ENCODE measurements around the gene PRR12. TPM values are rescaled to one million over a fixed set of nuclear protein-coding genes. Genes with fewer than 3 reads are reported as not detected.

The PRR12 gene
- total RNA-seq, 4 donors from 2014 or later, result 12.2 to 54.7 (median 30.0) TPM

DNA sequence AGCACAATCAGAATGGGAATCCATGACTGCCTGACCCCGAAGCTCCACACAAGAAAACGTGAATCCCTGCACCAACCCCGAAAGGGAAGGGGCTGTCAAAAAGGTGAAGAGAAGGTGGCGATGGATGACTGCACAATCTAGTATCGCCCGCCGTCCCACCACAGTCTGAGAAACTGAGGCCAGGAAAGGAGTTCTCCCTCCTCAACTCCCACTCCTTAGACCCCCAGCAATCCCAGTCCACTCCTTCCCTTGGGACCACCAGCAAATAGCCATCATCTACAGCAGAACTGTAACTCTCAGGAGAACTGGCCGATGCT is 11.1 kb upstream of the PRR12 start:
- TF ChIP-seq, protein P1, sequence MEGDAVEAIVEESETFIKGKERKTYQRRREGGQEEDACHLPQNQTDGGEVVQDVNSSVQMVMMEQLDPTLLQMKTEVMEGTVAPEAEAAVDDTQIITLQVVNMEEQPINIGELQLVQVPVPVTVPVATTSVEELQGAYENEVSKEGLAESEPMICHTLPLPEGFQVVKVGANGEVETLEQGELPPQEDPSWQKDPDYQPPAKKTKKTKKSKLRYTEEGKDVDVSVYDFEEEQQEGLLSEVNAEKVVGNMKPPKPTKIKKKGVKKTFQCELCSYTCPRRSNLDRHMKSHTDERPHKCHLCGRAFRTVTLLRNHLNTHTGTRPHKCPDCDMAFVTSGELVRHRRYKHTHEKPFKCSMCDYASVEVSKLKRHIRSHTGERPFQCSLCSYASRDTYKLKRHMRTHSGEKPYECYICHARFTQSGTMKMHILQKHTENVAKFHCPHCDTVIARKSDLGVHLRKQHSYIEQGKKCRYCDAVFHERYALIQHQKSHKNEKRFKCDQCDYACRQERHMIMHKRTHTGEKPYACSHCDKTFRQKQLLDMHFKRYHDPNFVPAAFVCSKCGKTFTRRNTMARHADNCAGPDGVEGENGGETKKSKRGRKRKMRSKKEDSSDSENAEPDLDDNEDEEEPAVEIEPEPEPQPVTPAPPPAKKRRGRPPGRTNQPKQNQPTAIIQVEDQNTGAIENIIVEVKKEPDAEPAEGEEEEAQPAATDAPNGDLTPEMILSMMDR (IDR thresholded peaks at IDR 0.05), result no peak
- no peak for TF ChIP-seq EP300 (IDR thresholded peaks at IDR 0.05; ENCODE audit: low read depth)
- peaks cover 9 to 26% (median 15%) of the 10 kb centered on the region in 4 donors for H3K4me1 ChIP-seq
- H3K27ac ChIP-seq, result peak overlapping the region; percentile 74 to 86 (median 84)
- peak overlapping the region; percentile 52 to 86 (median 66) for H3K4me3 ChIP-seq
- H3K27me3 ChIP-seq, result no peaks in the 10 kb centered on the region
- WGBS, 2 donors (ENCODE audit: low coverage in 1 of 2), result 2% methylated on average over 8 of the region's 8 CpGs; no CpG with 5 or more reads in 1 of the 2 donors
- in situ Hi-C loops (cut with MboI; ENCODE audit: low pct_ligation_motif_present in 1 of 4, low pct_unique_long_range_greater_than_20kb in 1 of 4, low sequenced_read_pairs in 3 of 4) (loop anchor here in 2 of 4 donors (10.0 kb wide), 2 partner anchors 85 to 95 kb away; partner anchors contain the start of genes BCL2L12 (in 1 of the 2), IRF3 (in 1 of the 2) and PRMT1 (in 1 of the 2)), intact Hi-C loops (cut with DNase I; ENCODE audit: low total_unique reads) (no loop called here)
- H3K36me3 ChIP-seq, result peaks cover 0 to 10% (median 4%) of the 10 kb centered on the region in 4 donors
- H3K9me3 ChIP-seq, result no peaks in the 10 kb centered on the region
- DNase-seq, result no peak

DNA sequence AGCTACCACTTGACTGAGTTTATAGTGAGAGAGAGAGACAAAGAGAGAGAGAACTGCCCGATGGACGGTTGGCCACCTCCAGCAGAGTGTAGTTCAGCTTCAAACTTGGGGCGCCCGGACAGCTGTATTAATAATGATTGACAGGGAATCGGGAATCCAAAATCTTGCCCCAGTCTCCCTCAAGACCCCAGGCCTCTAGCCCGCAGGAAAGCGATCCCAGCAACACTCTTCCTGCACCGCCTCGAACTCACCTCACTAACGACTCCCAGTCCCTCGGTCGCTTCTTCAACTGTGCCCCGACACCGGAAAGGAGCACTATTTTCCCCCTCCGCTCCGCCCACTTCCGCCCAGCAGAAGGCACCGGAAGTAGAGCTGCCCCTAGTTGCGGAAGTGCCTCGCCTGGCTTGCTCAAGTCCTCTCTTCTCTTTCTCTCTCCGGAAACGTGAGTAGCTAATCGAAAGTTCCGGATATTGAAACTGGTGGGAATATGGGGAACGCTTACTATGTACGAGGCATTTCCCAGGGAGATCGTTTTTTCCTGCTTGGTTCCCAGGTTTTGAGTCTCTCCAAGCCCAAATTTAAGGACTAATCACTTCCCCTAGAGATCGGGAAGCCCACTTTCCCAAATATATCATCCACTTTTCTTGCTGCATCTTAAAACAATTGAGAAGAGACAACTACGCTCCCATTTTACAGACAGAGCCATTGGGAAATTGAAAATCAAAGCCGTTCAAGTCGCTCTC is 10.5 kb upstream of the PRR12 start, which contains the start of gene NOSIP:
Gene NOSIP, minus strand, starts transcription at position 293 of the 743 bp plus-strand sequence. CDS start 19,865 bp downstream, outside the sequence.
- Histone ChIP-seq H3K27ac (peak within 1 kb of the TSS; percentile 74 to 86 (median 84)), H3K36me3 (peaks cover 0 to 10% (median 4%) of the 10 kb centered on the region in 4 donors), H3K4me1 (peaks cover 9 to 26% (median 15%) of the 10 kb centered on the region in 4 donors), H3K4me3 (peak within 1 kb of the TSS; percentile 52 to 86 (median 66)), H3K9me3 (no peaks in the 10 kb centered on the region), H3K27me3 (no peaks in the 10 kb centered on the region)
- 0 to 2% methylated on average over 2 to 31 of the region's 31 CpGs for WGBS, 2 donors (ENCODE audit: low coverage in 1 of 2)
- peak; percentile 98 for DNase-seq
- in situ Hi-C loops (cut with MboI; ENCODE audit: low pct_ligation_motif_present in 1 of 4, low pct_unique_long_range_greater_than_20kb in 1 of 4, low sequenced_read_pairs in 3 of 4), result loop anchor here in 1 of 4 donors (10.0 kb wide), 1 partner anchor 84 kb away; the partner anchor contains the start of genes BCL2L12 and IRF3
- no peak for TF ChIP-seq EP300 (IDR thresholded peaks at IDR 0.05; ENCODE audit: low read depth)
- peak; percentile 95 for TF ChIP-seq POLR2A (IDR thresholded peaks at IDR 0.05)
- TF ChIP-seq POLR2AphosphoS5 (IDR thresholded peaks at IDR 0.05), result peak; percentile 97
- TF ChIP-seq, protein P1 (IDR thresholded peaks at IDR 0.05), result no peak
- intact Hi-C loops (cut with DNase I; ENCODE audit: low total_unique reads), result no loop called here

DNA sequence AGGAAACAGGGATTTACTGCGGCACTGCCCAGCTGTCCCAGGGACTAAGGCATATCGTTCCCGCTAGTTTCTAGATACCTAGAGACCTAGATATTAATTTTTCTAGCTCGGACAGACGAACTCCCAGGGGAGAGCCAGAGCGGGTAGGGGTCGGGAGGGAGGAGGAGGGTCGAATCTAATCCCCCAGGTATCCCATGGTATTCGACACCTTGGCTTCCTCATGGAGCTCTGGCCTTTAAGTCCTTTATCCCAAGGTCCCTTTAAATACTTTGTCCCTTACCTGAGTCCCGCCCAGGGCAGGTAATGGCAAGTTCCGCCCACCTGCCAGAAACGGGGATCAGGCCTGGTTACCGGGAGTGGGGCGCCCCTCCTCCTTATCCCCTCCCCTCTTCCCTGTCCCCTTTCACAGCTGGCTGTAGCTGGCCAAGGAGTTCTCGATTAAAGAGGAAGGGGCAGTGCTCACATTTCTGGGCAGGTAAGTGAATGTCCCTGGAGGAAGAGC is 9.9 kb upstream of the PRR12 start, which contains the start of gene PRRG2:
Gene PRRG2, plus strand, starts transcription at position 310 of the 502 bp plus-strand sequence. CDS start 1,904 bp downstream, outside the sequence.
- in situ Hi-C loops (cut with MboI; ENCODE audit: low pct_ligation_motif_present in 1 of 4, low pct_unique_long_range_greater_than_20kb in 1 of 4, low sequenced_read_pairs in 3 of 4), result loop anchor here in 1 of 4 donors (10.0 kb wide), 1 partner anchor 84 kb away; the partner anchor contains the start of genes BCL2L12 and IRF3
- DNase-seq, result peak; percentile 70

More for the DNA sequence above, 9.9 kb upstream of the PRR12 start, which contains the start of gene PRRG2:
- H3K27me3 ChIP-seq, result no peaks in the 10 kb centered on the region
- H3K4me1 ChIP-seq, result peaks cover 9 to 26% (median 15%) of the 10 kb centered on the region in 4 donors
- peaks cover 0 to 4% (median 2%) of the 10 kb centered on the region in 4 donors for H3K36me3 ChIP-seq
- H3K27ac ChIP-seq, result peak within 1 kb of the TSS; percentile 74 to 86 (median 84)
- no peaks in the 10 kb centered on the region for H3K9me3 ChIP-seq
- TF ChIP-seq POLR2A (IDR thresholded peaks at IDR 0.05) (peak; percentile 26), EP300 (IDR thresholded peaks at IDR 0.05; ENCODE audit: low read depth) (no peak), POLR2AphosphoS5 (IDR thresholded peaks at IDR 0.05) (peak in 1 of 3 donors; percentile 59)
- TF ChIP-seq, protein P1 (IDR thresholded peaks at IDR 0.05), result no peak
- 30% methylated on average over 15 of the region's 15 CpGs; no CpG with 5 or more reads in 1 of the 2 donors for WGBS, 2 donors (ENCODE audit: low coverage in 1 of 2)
- peak within 1 kb of the TSS; percentile 52 to 86 (median 66) for H3K4me3 ChIP-seq
- intact Hi-C loops (cut with DNase I; ENCODE audit: low total_unique reads), result no loop called here
